Stimulated activated CD4-positive, alpha-beta T cell treated with anti-CD3 and anti-CD28 coated beads, Interleukin-15, amount 100 ng/mL, for 1 hour (primary cell): ENCODE measurements around the gene DOP1B.

Experiments used
- DNase-seq, 2 donors: peaks; one replicate each; pipeline ENCODE4 v3.0.0-alpha.2; 2020; ENCODE audit warnings: low read depth in 1 of 2, low spot score in 1 of 2

The DOP1B gene

DNA sequence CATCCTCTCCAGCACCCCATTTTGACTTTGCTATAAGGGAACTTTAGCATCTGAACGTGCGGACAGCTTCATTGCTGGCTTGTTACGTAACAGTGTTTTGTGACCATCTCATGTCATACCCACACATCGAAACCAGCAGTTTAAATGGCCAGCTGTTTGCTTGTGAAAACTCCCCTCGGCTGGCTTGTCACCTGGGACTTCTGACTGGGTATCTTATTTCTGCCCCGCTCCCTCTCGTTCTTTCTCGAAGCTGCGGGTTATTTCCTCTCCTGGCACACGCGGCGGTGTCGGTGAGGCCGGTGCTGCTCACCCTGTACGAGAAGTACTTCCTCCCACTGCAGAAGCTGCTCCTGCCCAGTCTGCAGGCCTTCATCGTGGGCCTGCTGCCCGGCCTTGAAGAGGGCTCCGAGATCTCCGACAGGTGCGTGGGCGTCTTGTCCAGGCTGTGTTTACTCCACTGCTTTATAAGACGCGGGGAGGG lies 43.5 kb downstream of the DOP1B start:
- DNase-seq, result no peak

DNA sequence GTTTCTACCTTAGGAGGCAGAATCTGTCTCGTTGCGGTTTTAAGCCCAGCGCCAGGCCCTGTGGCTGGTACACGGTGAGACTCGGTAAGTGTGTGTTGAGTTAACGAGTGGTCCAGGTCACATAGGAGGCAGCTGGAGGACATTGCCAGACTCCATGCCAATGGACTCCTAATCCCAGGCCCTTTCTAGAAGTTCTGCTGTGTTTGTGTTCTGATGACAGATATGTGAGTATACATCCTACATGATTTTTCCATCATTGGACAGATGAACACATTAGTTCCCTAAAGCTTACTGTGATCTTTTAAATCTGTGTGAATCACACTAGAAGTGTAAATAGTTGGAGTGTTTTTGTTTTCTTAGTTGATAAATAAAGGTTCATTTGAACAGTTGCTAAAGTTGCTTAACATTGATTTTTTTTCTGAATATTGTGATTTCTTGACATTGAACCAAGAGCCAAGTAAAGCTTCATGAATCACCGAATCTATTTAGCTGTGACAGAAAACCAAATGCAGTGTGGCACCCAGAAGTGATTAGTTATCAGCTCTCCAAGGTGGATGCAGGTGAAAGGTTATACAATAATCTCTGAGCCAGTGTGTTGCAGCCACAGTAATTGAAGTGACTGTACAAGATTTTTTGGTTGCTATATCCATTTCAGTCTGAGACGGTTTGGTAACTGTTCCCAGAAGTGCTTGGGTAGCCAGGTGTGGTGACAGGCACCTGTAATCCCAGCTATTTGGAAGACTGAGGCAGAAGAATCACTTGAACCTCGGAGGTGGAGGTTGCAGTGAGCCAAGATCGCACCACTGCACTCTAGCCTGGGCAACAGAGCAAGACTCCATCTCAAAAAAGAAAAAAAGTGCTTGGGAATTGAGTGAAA lies 46.3 kb downstream of the DOP1B start:
- no peak for DNase-seq

DNA sequence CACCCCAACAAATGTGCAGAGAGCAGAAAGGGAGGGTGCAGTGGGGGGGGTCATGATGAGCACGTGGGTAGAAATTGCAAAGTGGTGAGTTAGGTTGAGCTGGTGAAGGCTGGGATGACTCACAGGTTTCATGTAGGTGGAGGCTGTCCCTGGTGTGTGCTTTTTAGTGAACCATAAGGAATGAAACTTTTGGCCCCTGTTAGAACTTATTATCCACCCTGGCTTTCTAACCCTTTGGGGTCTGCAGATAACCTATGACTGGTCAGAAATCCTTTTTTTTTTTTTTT lies 46.9 kb downstream of the DOP1B start:
- DNase-seq, result peak in 1 of 2 donors; percentile 14

DNA sequence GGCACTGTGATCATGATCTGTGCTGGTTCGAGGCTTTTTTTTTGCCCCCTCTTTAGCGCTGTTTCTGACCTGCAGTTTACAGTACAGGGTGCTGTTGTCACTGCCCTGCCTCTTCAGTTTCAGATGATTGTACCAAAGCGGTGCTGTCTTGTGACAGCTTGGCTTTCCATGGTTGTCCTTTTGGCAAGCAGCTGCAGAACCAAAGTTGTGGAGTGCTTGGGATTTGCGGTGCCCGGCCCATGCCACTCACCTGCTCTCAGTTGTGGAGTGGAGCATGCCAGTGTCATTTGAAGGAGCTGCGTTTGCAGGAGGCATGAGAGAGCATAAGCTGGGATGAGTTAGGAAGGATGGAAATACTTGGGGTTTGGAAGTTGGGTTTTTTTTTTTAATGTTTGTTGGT lies 48.4 kb downstream of the DOP1B start:
- no peak for DNase-seq

GRCh38 chr21:36205962-36206361 lies 49.3 kb downstream of the DOP1B start:
- DNase-seq, result no peak
